Suppressor macrophage treated with lipopolysaccharide for 1 hour (primary cell): ENCODE measurements around the gene FBP1.
"Not testable (repeated sequence)": the region's sequence is repeated elsewhere in the genome, so short reads cannot be mapped to it uniquely, and the experiment has no call there.

ENCODE experiments used
- DNase-seq, 3 donors: peaks; one replicate each; pipeline ENCODE4 v3.0.0-alpha.2; 2020 to 2022

Gene FBP1

DNA sequence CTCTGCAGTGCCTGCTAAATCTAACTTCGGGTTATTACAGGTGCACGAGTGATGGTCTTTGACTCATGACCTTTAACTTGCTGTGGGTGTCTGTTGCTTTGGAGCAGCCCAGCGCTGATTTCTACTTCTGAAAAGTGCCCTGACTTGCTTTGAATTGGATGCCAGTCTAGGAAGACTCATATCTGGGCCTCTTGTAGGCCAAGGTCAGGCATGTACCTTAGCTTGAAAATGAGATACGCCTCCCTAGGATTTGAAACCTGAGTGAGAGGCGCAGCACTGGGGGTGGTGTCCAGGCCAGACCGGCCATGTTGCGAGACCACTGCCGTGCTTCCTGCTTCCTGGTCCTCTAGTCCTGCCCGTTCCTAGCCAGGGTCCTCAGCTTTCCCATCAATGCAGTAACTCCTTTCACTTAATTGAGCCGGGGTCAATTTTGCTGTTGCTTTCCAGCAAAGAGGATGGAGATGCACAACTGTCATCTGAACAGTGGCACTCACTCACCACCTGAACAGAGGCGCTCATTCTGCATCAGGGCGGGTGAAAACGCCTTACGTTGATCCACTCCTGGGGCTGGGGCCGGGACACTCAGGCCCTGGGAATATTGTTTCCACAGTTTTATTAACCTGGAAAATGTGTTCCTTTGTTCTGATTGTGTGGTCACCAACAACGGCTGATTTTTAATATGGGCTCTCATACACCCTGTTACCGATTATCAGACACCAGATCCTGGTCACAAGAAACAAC is 70.2 kb downstream of the FBP1 start:
- DNase-seq, result no peak

DNA sequence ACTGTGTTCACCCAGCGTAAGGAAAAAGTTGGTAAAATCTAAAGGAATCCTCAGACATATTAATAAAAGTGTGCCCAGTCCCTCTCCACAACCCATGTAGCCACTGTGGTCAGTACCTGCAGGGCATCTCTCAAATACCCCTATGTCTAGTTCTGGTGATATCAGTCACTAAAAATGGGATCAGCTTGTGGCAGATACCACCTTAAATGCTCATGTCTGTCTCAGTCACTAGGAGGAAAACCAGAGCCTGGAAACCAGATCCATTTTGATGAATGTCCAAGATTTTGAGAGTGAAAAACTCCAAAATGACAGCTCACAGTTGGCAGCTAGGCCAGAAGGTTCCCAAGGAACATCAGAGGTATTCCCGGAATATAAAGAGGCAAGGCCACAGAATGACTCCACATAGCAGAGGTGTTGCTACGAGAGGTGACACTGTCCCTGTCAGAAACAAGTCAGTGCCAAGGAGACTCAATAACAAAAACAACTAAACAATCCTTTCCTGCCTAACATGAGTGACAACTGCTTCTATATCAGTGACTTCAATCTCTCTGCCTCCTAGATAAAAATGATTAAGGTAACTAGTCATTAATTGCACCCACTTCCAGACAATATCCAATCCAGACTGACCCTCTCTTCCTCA is 70.9 kb downstream of the FBP1 start:
- DNase-seq, result no peak

DNA sequence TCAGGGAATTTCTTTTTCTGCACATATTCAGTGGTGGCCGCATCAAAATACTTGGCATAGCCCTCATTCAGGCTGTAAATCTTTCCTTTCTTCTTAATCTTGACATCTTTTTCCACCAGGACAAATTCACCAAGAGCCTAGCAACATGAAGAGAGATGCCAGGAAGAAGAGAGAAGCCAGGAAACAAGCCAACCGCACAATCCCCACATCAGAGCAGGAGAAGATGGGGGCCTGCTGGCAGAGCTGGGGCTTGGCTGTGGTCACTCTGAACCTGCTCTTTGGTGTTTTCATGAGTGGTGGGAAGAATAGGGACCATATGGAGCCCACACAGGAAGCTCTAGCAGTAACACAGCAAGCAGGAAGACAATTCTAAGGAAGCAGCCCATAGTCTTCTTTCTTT is 72.0 kb downstream of the FBP1 start:
- no peak for DNase-seq

DNA sequence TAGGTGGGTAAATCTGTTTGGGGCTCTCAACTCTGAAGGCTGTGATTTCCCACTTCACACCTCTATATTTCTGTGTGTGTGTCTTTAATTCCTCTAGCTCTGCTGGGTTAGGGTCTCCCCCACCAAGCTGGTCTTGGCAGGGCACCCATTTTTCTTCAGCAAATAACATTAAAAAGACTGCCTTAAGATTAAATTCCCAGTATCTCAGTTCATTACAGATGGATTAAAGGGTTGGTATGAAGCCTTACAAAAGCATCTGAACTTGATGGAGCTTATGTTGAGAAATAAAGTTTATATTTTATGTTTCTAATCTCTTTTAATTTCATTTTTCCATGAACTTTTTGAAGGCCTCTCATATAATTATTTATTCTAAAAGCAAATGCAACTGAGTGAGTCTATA is 72.8 kb downstream of the FBP1 start:
- no peak for DNase-seq

DNA sequence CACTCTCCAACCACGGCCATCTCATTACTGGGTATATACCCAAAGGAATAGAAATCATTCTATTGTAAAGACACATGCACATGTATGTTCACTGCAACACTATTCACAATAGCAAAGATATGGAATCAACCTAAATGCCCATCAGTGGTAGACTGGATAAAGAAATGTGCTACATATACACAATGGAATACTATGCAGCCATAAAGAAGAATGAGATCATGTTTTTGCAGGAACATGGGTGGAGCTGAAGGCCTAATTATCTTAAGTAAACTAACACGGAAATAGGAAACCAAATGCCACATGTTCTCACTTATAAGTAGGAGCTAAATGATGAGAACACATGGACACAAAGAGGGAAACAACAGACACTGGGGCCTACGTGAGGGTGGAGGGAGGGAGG is 75.0 kb downstream of the FBP1 start:
- DNase-seq, result not testable (repeated sequence)

DNA sequence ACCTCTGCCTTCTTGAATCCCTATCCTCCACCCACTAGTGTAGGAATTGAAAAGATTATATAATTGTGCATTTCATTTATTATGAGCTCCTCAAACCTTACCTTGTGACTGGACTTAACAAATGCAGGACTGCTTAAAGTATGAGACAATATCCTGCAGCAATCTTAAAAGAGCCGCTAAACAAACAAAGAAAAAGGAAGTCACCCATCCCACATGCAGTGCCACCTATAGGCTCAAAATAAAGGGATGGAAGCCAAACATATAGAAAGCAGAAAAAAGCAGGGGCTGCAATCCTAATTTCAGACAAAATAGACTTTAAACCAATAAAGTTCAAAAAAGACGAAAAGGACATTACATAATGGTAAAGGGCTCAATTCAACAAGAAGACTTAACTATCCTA is 75.8 kb downstream of the FBP1 start:
- DNase-seq, result peak in 1 of 3 donors; percentile 8

DNA sequence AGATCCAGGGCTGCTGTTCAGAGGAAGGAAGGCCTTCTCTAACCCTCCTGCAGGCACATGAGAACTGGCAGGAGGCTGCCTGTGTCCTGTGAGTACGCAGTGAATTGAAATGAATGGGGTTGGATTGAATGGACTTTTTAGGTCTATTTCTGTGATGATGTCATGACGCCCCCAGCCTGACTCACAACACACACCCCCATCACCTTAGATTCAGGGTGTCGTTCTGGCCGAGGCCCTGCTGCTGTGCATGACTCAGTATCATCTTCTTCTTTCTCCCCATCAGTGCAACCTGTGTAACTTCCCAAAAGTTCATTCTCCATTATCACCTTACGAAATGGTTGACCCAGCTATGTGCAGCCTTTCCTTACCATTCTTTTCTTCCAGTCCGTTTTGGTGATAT is 79.1 kb downstream of the FBP1 start:
- DNase-seq, result peak in 2 of 3 donors; percentile 8 to 19

DNA sequence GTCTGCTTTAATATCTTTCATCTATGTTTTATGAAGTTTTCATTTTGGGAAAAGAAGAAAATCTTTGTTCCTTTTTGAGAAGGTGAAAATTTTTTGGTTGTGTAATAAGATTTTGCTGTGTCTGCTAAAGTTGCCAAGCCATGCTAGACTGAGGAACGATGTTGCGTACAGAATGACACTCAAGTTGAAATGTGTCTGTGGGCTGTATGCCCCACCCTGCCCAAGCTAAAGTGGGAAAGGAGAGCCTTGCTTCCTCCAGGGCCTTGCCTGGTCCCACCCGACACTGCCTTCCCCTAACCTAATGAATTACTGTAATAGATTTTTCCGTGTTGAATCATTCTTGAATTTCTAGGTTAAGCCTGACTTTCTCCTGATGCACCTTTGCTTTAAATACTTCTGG is 81.9 kb downstream of the FBP1 start:
- peak in 1 of 3 donors; percentile 14 for DNase-seq

DNA sequence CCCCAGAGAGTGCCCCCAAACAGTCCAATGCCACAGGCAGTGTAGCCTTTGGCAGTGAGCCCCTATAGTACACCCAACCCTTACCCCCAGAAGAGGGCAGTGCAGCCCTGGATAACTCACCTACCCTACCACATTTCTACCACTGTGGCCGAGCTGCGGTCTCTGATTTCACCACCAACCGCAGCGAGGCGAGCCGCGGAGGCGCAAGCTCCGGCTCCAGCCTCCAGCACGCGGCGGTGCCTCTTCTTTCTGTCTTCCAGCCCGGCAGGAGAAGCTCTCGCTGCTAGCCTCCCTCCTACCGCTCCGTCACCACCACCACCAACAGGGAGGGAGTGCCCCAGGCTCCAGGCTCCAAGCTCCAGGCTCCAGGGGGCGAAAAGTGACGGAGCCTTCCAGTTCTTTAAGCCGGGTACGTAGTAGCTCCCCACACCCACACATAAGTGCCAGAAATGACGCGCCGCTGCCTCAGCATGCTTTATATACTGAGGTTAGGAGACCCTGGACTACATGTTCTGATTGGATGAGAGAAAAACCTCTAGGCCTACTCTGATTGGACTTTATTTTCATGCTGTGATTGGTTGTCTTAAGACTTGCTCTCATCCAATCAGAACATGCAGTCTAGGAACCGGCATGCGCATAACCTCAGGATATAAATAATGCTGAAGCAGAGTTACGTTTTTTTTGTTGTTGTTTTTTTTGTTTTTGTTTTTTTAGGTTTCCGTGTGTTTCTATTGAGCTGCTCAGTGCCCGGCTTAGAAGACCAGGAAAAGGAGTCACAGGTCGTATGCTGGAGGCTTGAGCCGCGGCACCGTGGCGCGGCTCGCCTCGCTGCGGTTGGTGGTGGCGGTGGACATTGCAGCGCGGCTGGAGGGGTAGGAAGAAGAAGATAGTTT is 84.6 kb downstream of the FBP1 start, which contains the start of gene PCAT7:
Gene PCAT7 (plus strand): TSS at position 645 of the 893 bp plus-strand sequence.
- DNase-seq, result peak; percentile 37 to 74 (median 65)

DNA sequence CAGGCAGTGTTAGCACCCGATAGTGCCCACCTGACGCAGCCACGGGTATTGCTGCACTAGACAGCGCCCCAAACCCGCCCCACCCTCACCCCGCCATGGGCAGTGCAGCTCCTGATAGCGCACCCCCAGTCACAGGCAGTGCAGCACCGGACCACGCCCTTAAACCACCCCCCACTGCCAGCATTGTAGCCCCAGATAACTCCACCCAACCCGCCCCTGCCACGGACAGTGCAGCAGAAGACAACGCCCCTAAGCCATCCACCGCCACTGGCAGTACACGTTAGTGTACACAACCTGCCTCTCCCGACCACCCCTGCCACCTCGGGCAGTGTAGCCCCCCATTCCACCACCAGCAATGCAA is 85.3 kb downstream of the FBP1 start:
- DNase-seq, result no peak
